ENCODE results near the gene SHLD1.

Gene SHLD1

DNA sequence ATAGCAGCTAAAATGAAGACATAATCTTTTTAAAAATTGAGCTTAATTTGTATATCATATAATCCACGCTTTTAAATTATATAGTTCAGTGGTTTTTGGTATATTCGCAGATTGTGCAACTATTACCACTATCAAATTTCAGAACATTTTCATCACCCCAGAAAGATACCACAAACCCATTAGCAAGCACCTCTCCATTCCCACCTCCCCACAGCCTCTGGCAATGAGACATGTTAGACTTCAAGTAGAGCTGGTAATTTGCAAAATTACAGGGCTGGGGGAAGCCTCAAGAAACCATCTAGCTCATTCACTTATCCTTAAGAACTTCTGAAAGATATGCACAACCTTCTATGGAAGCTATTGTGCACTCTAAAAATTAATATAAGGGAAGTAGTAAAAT is 163.0 kb downstream of the SHLD1 start:
- no peak overlapping the region for H3K9ac ChIP-seq
- no peaks in the 10 kb centered on the region for H3K9me3 ChIP-seq (replicated peaks in 1 of 11)
- no peaks in the 10 kb centered on the region for H3K36me3 ChIP-seq
- no peak overlapping the region for H3K4me3 ChIP-seq
- TF ChIP-seq Cebpa-rat (IDR thresholded peaks at IDR 0.05) = no peak
- peaks cover 0 to 16% (median 8%) of the 10 kb centered on the region in 11 experiments; a peak in 11 of 22 replicates for H3K27me3 ChIP-seq
- no peak overlapping the region for H3K27ac ChIP-seq
- H3K4me1 ChIP-seq = peaks cover 6 to 12% (median 7%) of the 10 kb centered on the region in 10 experiments; a peak in 19 of 20 replicates
- H3K4me2 ChIP-seq = no peak overlapping the region
- H4K20me1 ChIP-seq = no peaks in the 10 kb centered on the region
